IMR-90 (cell line): ENCODE measurements around the gene DNAJC13. TPM values are rescaled to one million over a fixed set of nuclear protein-coding genes. Genes with fewer than 3 reads are reported as not detected.

Experiments
- ATAC-seq: fragments of 200-7000 bp; cut with Tn5 transposase; 2 replicates; pipeline ENCODE4 v1.9.1; 2020; ENCODE audit warnings: low read depth, mild to moderate bottlenecking, moderate library complexity
- BruUV-seq: library from RNA; stranded (reverse); fragments of 400-500 nt; replicated peaks from 2 replicates; lab custom pipeline; 2021; lab: Mats Ljungman, UMichigan
- CTCF ChIA-PET: fragments of 300-600 bp; formaldehyde crosslinking; extraction: SDS; loops from one replicate; lab custom pipeline; 2021; ENCODE audit warnings: antibody characterized with exemption; lab: Yijun Ruan, JAX
- POLR2A ChIA-PET: fragments of 300-600 bp; sonication (Branson Sonifier 250); formaldehyde crosslinking; loops from one replicate; lab custom pipeline; 2022; ENCODE audit warnings: antibody characterized with exemption; ENCODE audit not compliant: unreplicated experiment; lab: Charles Lee
- DNase-seq: peaks from one replicate; pipeline ENCODE4 v3.0.0; 2013
- H2AFZ ChIP-seq: replicated peaks from 2 replicates; pipeline ENCODE3; 2013; ENCODE audit warnings: low read length, mild to moderate bottlenecking; ENCODE audit not compliant: poor library complexity
- H2AK5ac ChIP-seq: 2 replicates; pipeline ENCODE4 v1.6.1; 2013; ENCODE audit warnings: low read depth, low read length, inconsistent platforms
- H2AK9ac ChIP-seq: replicated peaks from 2 replicates; pipeline ENCODE3; 2013; ENCODE audit warnings: mild to moderate bottlenecking, low read depth, low read length, moderate library complexity; ENCODE audit not compliant: poor library complexity
- H2BK120ac ChIP-seq: 2 replicates; pipeline ENCODE4 v1.6.1; 2013; ENCODE audit warnings: low read depth, low read length, inconsistent platforms
- H2BK15ac ChIP-seq: 3 replicates; pipeline ENCODE4 v1.6.1; 2013; ENCODE audit warnings: low read depth, low read length, inconsistent platforms
- H2BK20ac ChIP-seq: 2 replicates; pipeline ENCODE4 v1.6.1; 2013; ENCODE audit warnings: low read depth, mild to moderate bottlenecking, inconsistent platforms, low read length, moderate library complexity
- H2BK5ac ChIP-seq: 2 replicates; pipeline ENCODE4 v1.6.1; 2013; ENCODE audit warnings: mild to moderate bottlenecking, low read depth, low read length, inconsistent platforms; ENCODE audit not compliant: poor library complexity, severe bottlenecking
- H3K14ac ChIP-seq: replicated peaks from 2 replicates; pipeline ENCODE4 v1.6.1; 2013; ENCODE audit warnings: low read depth, low read length, inconsistent platforms
- H3K18ac ChIP-seq: 2 replicates; pipeline ENCODE4 v1.6.1; 2013; ENCODE audit warnings: low read depth, low read length, control low read depth
- H3K23ac ChIP-seq: 2 replicates; pipeline ENCODE4 v1.6.1; 2013; ENCODE audit warnings: low read depth, low read length, inconsistent platforms
- H3K27ac ChIP-seq: 2 replicates; pipeline ENCODE4 v1.5.1; 2013; ENCODE audit warnings: mild to moderate bottlenecking, control low read depth, low read length; ENCODE audit not compliant: insufficient read depth
- H3K27me3 ChIP-seq: 2 replicates; pipeline ENCODE4 v1.6.1; 2013; ENCODE audit warnings: low read length; ENCODE audit not compliant: control insufficient read depth, insufficient read depth
- H3K36me3 ChIP-seq: 2 replicates; pipeline ENCODE4 v1.6.1; 2013; ENCODE audit warnings: low read length, mixed read lengths; ENCODE audit not compliant: control insufficient read depth, insufficient read depth
- H3K4ac ChIP-seq: 2 replicates; pipeline ENCODE4 v1.6.1; 2013; ENCODE audit warnings: low read depth, low read length, inconsistent platforms
- H3K4me1 ChIP-seq: 2 replicates; pipeline ENCODE4 v1.6.1; 2013; ENCODE audit warnings: low read length, mixed read lengths; ENCODE audit not compliant: control insufficient read depth, insufficient read depth
- H3K4me2 ChIP-seq: 2 replicates; pipeline ENCODE4 v1.6.1; 2013; ENCODE audit warnings: low read depth, mild to moderate bottlenecking, control low read depth, low read length, moderate library complexity
- H3K4me3 ChIP-seq: 2 replicates; pipeline ENCODE4 v1.5.1; 2013; ENCODE audit warnings: low read depth, mild to moderate bottlenecking, control low read depth, low read length, moderate library complexity; ENCODE audit not compliant: insufficient read depth
- H3K56ac ChIP-seq: 2 replicates; pipeline ENCODE4 v1.6.1; 2013; ENCODE audit warnings: low read length, inconsistent platforms; ENCODE audit not compliant: insufficient read depth; ENCODE audit errors: extremely low read depth
- H3K79me1 ChIP-seq, 2 experiments: 2 replicates each; pipeline ENCODE4 v1.6.1; 2013; ENCODE audit warnings: low read length in 2 of 2, inconsistent platforms in 1 of 2, low read depth in 1 of 2
- H3K9ac ChIP-seq: 2 replicates; pipeline ENCODE4 v1.6.1; 2013; ENCODE audit warnings: low read depth, low read length, control low read depth
- H3K9me1 ChIP-seq: 2 replicates; pipeline ENCODE4 v1.6.1; 2013; ENCODE audit warnings: low read length, inconsistent platforms; ENCODE audit not compliant: insufficient read depth
- H3K9me3 ChIP-seq: 2 replicates; pipeline ENCODE4 v1.6.1; 2013; ENCODE audit warnings: low read length; ENCODE audit not compliant: control insufficient read depth, insufficient read depth
- H4K20me1 ChIP-seq: 2 replicates; pipeline ENCODE4 v1.6.1; 2013; ENCODE audit warnings: low read length, inconsistent platforms; ENCODE audit not compliant: insufficient read depth
- H4K5ac ChIP-seq: 2 replicates; pipeline ENCODE4 v1.6.1; 2013; ENCODE audit warnings: mild to moderate bottlenecking, low read depth, low read length, control low read depth
- H4K8ac ChIP-seq, 2 experiments: 2 replicates each; pipeline ENCODE4 v1.6.1; 2013; ENCODE audit warnings: low read depth in 2 of 2, low read length in 2 of 2, control low read depth in 1 of 2, inconsistent platforms in 1 of 2
- H4K91ac ChIP-seq: 2 replicates; pipeline ENCODE4 v1.6.1; 2013; ENCODE audit warnings: low read depth, low read length, inconsistent platforms; ENCODE audit not compliant: insufficient read depth
- CEBPB ChIP-seq: IDR thresholded peaks from 2 replicates; pipeline ENCODE4 v1.6.1; 2012; ENCODE audit warnings: low read depth, low read length, improper control_type of control experiment
- MXI1 ChIP-seq: IDR thresholded peaks from 2 replicates; pipeline ENCODE4 v1.6.1; 2012; ENCODE audit warnings: low read depth, mild to moderate bottlenecking, low read length, moderate library complexity, borderline replicate concordance
- WGBS, 2 experiments: methylation state at CpG; one replicate each; pipeline versions ENCODE4 v1.1.5 to v1.1.7; 2013; ENCODE audit warnings: missing lambda C conversion rate in 2 of 2; ENCODE audit not compliant: insufficient read length in 1 of 2; ENCODE audit errors: extremely low coverage in 2 of 2; 5-methylcytosine and 5-hydroxymethylcytosine counted together
- dilution Hi-C: fragments of 300-500 bp; cut with HindIII; formaldehyde crosslinking; loops from one replicate; pipeline ENCODE4 v1.14.3; 2018; ENCODE audit warnings: low sequenced_read_pairs; ENCODE audit not compliant: unreplicated experiment
- in situ Hi-C: fragments of 300-500 bp; cut with MboI; formaldehyde crosslinking; loops from 3 replicates; pipeline ENCODE4 v1.14.3; 2019; ENCODE audit warnings: low sequenced_read_pairs, inconsistent platforms, mixed read lengths
- intact Hi-C: fragments of 100-400 bp; cut with micrococcal nuclease; formaldehyde crosslinking; loops from 2 replicates; pipeline ENCODE4 v1.10.0; 2022
- polyA plus RNA-seq, 3 experiments: library from polyadenylated mRNA; depleted of rRNA; stranded (reverse); fragments of >200 nt; gene quantifications; 2 replicates each; pipeline ENCODE4 v1.2.3, GENCODE V29; 2012; ENCODE audit warnings: low replicate concordance in 1 of 3
- total RNA-seq: library from RNA; depleted of rRNA; stranded (reverse); fragments of >200 nt; gene quantifications from 2 replicates; pipeline ENCODE4 v1.2.3, GENCODE V29; 2012

The DNAJC13 gene
- total and polyA plus RNA-seq, 2 of the 4 experiments (the other 2 are of a cell fraction): 16.4 to 48.6 TPM

GRCh38 chr3:132521901-132522300, 104.6 kb downstream of the DNAJC13 start:
- H2AFZ ChIP-seq: no peak overlapping the region
- H4K5ac ChIP-seq: no peak overlapping the region
- no CpG with 5 or more reads among the region's 5 CpGs for WGBS, 2 experiments
- no peak overlapping the region for H3K56ac ChIP-seq
- dilution Hi-C loops: no loop called here
- no peak overlapping the region for H3K14ac ChIP-seq
- H2AK9ac ChIP-seq: no peak overlapping the region
- H2BK15ac ChIP-seq: no peak overlapping the region
- H3K4ac ChIP-seq: no peak overlapping the region
- H2AK5ac ChIP-seq: no peak overlapping the region
- in situ Hi-C loops: no loop called here
- no peak overlapping the region for H2BK5ac ChIP-seq
- peaks cover 10 to 12% of the 10 kb centered on the region in 2 experiments; a peak in 2 of 4 replicates for H3K79me1 ChIP-seq
- H3K27me3 ChIP-seq: no peaks in the 10 kb centered on the region
- no peak overlapping the region for H2BK20ac ChIP-seq
- H2BK120ac ChIP-seq: no peak overlapping the region
- H4K8ac ChIP-seq: no peak overlapping the region
- intact Hi-C loops: loop anchor here (5.0 kb wide), 2 partner anchors 35 to 165 kb away; no protein-coding TSS in a partner anchor
- no peaks in the 10 kb centered on the region for H4K20me1 ChIP-seq
- H3K9me3 ChIP-seq: no peaks in the 10 kb centered on the region
- H3K9ac ChIP-seq: no peak overlapping the region
- H3K4me3 ChIP-seq: no peak overlapping the region
- TF ChIP-seq CEBPB: no peak
- TF ChIP-seq MXI1: no peak
- H3K36me3 ChIP-seq: peaks cover 40% of the 10 kb centered on the region
- H3K9me1 ChIP-seq: no peaks in the 10 kb centered on the region
- H3K4me1 ChIP-seq: no peaks in the 10 kb centered on the region
- no peak overlapping the region for H3K4me2 ChIP-seq
- ChIA-PET CTCF (interaction anchor here (0.9 kb wide), 1 partner anchor 23 kb away, joined by 3 read pairs; no protein-coding TSS in a partner anchor), POLR2A (no interaction called here)
- H3K23ac ChIP-seq: no peak overlapping the region
- no peak overlapping the region for H3K27ac ChIP-seq
- no TSS peak for BruUV-seq
- DNase-seq (no peak), ATAC-seq (no peak)
- H3K18ac ChIP-seq: no peak overlapping the region
- H4K91ac ChIP-seq: no peak overlapping the region
